HG03280 (cell line): ENCODE results near the gene BMPR1A.
"Not testable (repeated sequence)": the region's sequence is repeated elsewhere in the genome, so short reads cannot be mapped to it uniquely, and the experiment has no call there.

Experiments used
- ATAC-seq: cut with Tn5 transposase; IDR thresholded peaks from one replicate; pipeline ENCODE4 v1.9.1; 2021; ENCODE audit warnings: mild to moderate bottlenecking, moderate library complexity; ENCODE audit not compliant: unreplicated experiment

BMPR1A gene

GRCh38 chr10:86837663-86838062 lies 81.2 kb downstream of the BMPR1A start:
- ATAC-seq: no peak

- ATAC-seq: no peak
Measured at GRCh38 chr10:86840498-86840897, 84.1 kb downstream of the BMPR1A start.

- no peak for ATAC-seq
Measured at GRCh38 chr10:86846088-86846487, 89.7 kb downstream of the BMPR1A start.

- no peak for ATAC-seq
Measured at GRCh38 chr10:86848747-86849146, 92.3 kb downstream of the BMPR1A start.

GRCh38 chr10:86849181-86849894 lies 92.9 kb downstream of the BMPR1A start:
- peak; percentile 57 for ATAC-seq

- no peak for ATAC-seq
Measured at GRCh38 chr10:86850481-86850880, 94.1 kb downstream of the BMPR1A start.

GRCh38 chr10:86851328-86852207 lies 95.1 kb downstream of the BMPR1A start:
- no peak for ATAC-seq

GRCh38 chr10:86853582-86853981 lies 97.2 kb downstream of the BMPR1A start:
- ATAC-seq: not testable (repeated sequence)

GRCh38 chr10:86855513-86855912 lies 99.1 kb downstream of the BMPR1A start:
- ATAC-seq: no peak

GRCh38 chr10:86856156-86856555 lies 99.7 kb downstream of the BMPR1A start:
- ATAC-seq: no peak

- ATAC-seq: no peak
Measured at GRCh38 chr10:86857128-86857721, 100.8 kb downstream of the BMPR1A start.

- no peak for ATAC-seq
Measured at GRCh38 chr10:86858011-86858410, 101.6 kb downstream of the BMPR1A start.

- no peak for ATAC-seq
Measured at GRCh38 chr10:86861351-86861750, 104.9 kb downstream of the BMPR1A start.

GRCh38 chr10:86862373-86862772 lies 106.0 kb downstream of the BMPR1A start:
- ATAC-seq: no peak

- ATAC-seq: no peak
Measured at GRCh38 chr10:86862786-86863483, 106.5 kb downstream of the BMPR1A start.

- ATAC-seq: no peak
Measured at GRCh38 chr10:86863484-86863842, 107.0 kb downstream of the BMPR1A start.

- ATAC-seq: not testable (repeated sequence)
Measured at GRCh38 chr10:86865011-86865811, 108.8 kb downstream of the BMPR1A start.

- no peak for ATAC-seq
Measured at GRCh38 chr10:86867149-86867548, 110.7 kb downstream of the BMPR1A start.

- no peak for ATAC-seq
Measured at GRCh38 chr10:86868353-86868752, 111.9 kb downstream of the BMPR1A start.

GRCh38 chr10:86870679-86871078 lies 114.3 kb downstream of the BMPR1A start:
- no peak for ATAC-seq
